Thymus (tissue), 11 donors: ENCODE results near the gene EXO5. TPM values are rescaled to one million over a fixed set of nuclear protein-coding genes. Genes with fewer than 3 reads are reported as not detected.

Experiments used
- DNase-seq, 9 donors: peaks; one replicate each; pipeline ENCODE4 v3.0.0-alpha.2; 2013; ENCODE audit warnings: low spot score in 9 of 9, low read depth in 6 of 9, missing footprints in 1 of 9
- H3K27ac ChIP-seq, 2 donors: one replicate each; pipeline ENCODE4 v1.5.1; 2013; ENCODE audit warnings: control low read depth in 1 of 2, low read depth in 1 of 2, low read length in 1 of 2, mild to moderate bottlenecking in 1 of 2, moderate library complexity in 1 of 2
- H3K27me3 ChIP-seq, 2 donors: one replicate each; pipeline ENCODE4 v1.5.1; 2013; ENCODE audit warnings: low read length in 1 of 2; ENCODE audit not compliant: control insufficient read depth in 2 of 2, insufficient read depth in 1 of 2
- H3K36me3 ChIP-seq, 2 donors: one replicate each; pipeline ENCODE4 v1.5.1; 2013; ENCODE audit warnings: low read length in 1 of 2, mild to moderate bottlenecking in 1 of 2, moderate library complexity in 1 of 2; ENCODE audit not compliant: control insufficient read depth in 2 of 2, insufficient read depth in 2 of 2
- H3K4me1 ChIP-seq, 2 donors: one replicate each; pipeline ENCODE4 v1.5.1; 2013; ENCODE audit warnings: low read length in 2 of 2; ENCODE audit not compliant: control insufficient read depth in 2 of 2, insufficient read depth in 2 of 2
- H3K4me3 ChIP-seq, 2 donors: one replicate each; pipeline ENCODE4 v1.5.1; 2013; ENCODE audit warnings: low read length in 2 of 2, control low read depth in 1 of 2, mild to moderate bottlenecking in 1 of 2
- H3K9me3 ChIP-seq, 2 donors: one replicate each; pipeline ENCODE4 v1.5.1; 2013; ENCODE audit warnings: low read length in 1 of 2, mild to moderate bottlenecking in 1 of 2; ENCODE audit not compliant: control insufficient read depth in 2 of 2, insufficient read depth in 1 of 2
- WGBS: extraction: QIAGEN DNeasy Blood & Tissue Kit; methylation state at CpG from one replicate; pipeline ENCODE4 v1.1.7; 2013; 5-methylcytosine and 5-hydroxymethylcytosine counted together
- polyA plus RNA-seq: library from polyadenylated mRNA; stranded (reverse); fragments of 200-250 nt; gene quantifications from one replicate; pipeline ENCODE4 v1.2.3, GENCODE V29; 2013
- total RNA-seq: library from RNA; stranded (reverse); fragments of 120-200 nt; gene quantifications from one replicate; pipeline ENCODE4 v1.2.4, GENCODE V29; 2013
- donor health status: healthy.

EXO5 gene
- total and polyA plus RNA-seq, 2 donors = 12.1 to 12.2 TPM

GRCh38 chr1:40562185-40562584 is 53.6 kb downstream of the EXO5 start:
- Histone ChIP-seq H3K4me3 (no peak overlapping the region), H3K9me3 (no peaks in the 10 kb centered on the region), H3K4me1 (no peaks in the 10 kb centered on the region), H3K27me3 (no peaks in the 10 kb centered on the region), H3K27ac (no peak overlapping the region), H3K36me3 (no peaks in the 10 kb centered on the region)
- WGBS = 95% methylated on average over 2 of the region's 2 CpGs
- DNase-seq = no peak

GRCh38 chr1:40563266-40563665 is 54.7 kb downstream of the EXO5 start:
- H3K9me3 ChIP-seq = no peaks in the 10 kb centered on the region
- H3K36me3 ChIP-seq = no peaks in the 10 kb centered on the region
- H3K4me1 ChIP-seq = no peaks in the 10 kb centered on the region
- 93% methylated on average over 4 of the region's 4 CpGs for WGBS
- no peak overlapping the region for H3K27ac ChIP-seq
- no peaks in the 10 kb centered on the region for H3K27me3 ChIP-seq
- DNase-seq = no peak
- H3K4me3 ChIP-seq = no peak overlapping the region

DNA sequence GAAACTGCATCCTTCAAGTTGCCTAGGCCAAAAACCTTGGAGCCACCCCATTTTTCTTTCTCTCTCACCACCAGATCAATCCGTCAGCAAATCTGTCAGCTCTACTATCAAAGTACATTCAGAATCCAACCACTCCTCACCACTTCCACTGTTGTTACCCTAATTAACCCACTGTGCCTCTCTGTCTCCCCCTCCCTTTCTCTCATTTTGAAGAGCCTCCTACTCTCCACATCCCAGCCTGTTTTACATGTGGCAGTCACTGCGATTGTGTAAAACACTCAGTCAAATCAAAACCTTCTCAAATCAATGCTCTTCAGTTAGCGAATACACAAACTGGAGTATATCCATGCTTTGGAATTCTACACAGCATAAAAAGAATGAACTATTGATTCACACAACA is 55.9 kb downstream of the EXO5 start:
- H3K27ac ChIP-seq = no peak overlapping the region
- no peak for DNase-seq
- no peaks in the 10 kb centered on the region for H3K4me1 ChIP-seq
- no peaks in the 10 kb centered on the region for H3K27me3 ChIP-seq
- no peaks in the 10 kb centered on the region for H3K9me3 ChIP-seq
- WGBS = 88% methylated on average over 3 of the region's 3 CpGs
- H3K4me3 ChIP-seq = no peak overlapping the region
- H3K36me3 ChIP-seq = no peaks in the 10 kb centered on the region

GRCh38 chr1:40564913-40565312 is 56.3 kb downstream of the EXO5 start:
- 88% methylated on average over 3 of the region's 3 CpGs for WGBS
- Histone ChIP-seq H3K27ac (no peak overlapping the region), H3K4me1 (no peaks in the 10 kb centered on the region), H3K27me3 (no peaks in the 10 kb centered on the region), H3K36me3 (no peaks in the 10 kb centered on the region), H3K9me3 (no peaks in the 10 kb centered on the region), H3K4me3 (no peak overlapping the region)
- no peak for DNase-seq

Other genes with a start within 250 kb of the EXO5 start
- 3.4 TPM for gene COL9A2, start 191.5 kb upstream of the EXO5 start, total RNA-seq
- 39.1 TPM for gene COL9A2, start 191.5 kb upstream of the EXO5 start, polyA plus RNA-seq
- gene SMAP2, start 135.0 kb upstream of the EXO5 start, total RNA-seq = 55.2 TPM
- gene SMAP2, start 135.0 kb upstream of the EXO5 start, polyA plus RNA-seq = 251 TPM
- 2.9 TPM for gene ZFP69B, start 58.3 kb upstream of the EXO5 start, total RNA-seq
- 1.4 TPM for gene ZFP69B, start 58.3 kb upstream of the EXO5 start, polyA plus RNA-seq
- gene ZFP69, start 31.5 kb upstream of the EXO5 start, total RNA-seq = 4.4 TPM
- gene ZFP69, start 31.5 kb upstream of the EXO5 start, polyA plus RNA-seq = 9.5 TPM
- 5.7 TPM for gene ZNF684, start 22.9 kb downstream of the EXO5 start, total RNA-seq
- 9.5 TPM for gene ZNF684, start 22.9 kb downstream of the EXO5 start, polyA plus RNA-seq
- gene RIMS3, start 156.9 kb downstream of the EXO5 start, total RNA-seq = 3.8 TPM
- 2.1 TPM for gene RIMS3, start 156.9 kb downstream of the EXO5 start, polyA plus RNA-seq
- gene NFYC, start 182.9 kb downstream of the EXO5 start, total RNA-seq = 34.0 TPM
- 39.1 TPM for gene NFYC, start 182.9 kb downstream of the EXO5 start, polyA plus RNA-seq